PC-9 (cell line): ENCODE data around the gene CPE.

ENCODE experiments used
- CTCF ChIP-seq: fragments of 200-600 bp; sonication (generic); conservative IDR thresholded peaks from 2 replicates; pipeline ENCODE4 v1.6.1; 2017; ENCODE audit warnings: mixed run types, antibody characterized with exemption, mild to moderate bottlenecking, moderate library complexity
- EZH2 ChIP-seq: fragments of 200-600 bp; sonication (generic); IDR thresholded peaks from 2 replicates; pipeline ENCODE4 v1.8.0; 2017; ENCODE audit warnings: antibody characterized with exemption, low read depth

- TF ChIP-seq CTCF (no peak), EZH2 (no peak)
These were observed 24.2 kb downstream of the CPE start for GRCh38 chr4:165403048-165403447.
